HepG2 (cell line): ENCODE measurements around the gene PMS1. TPM values are rescaled to one million over a fixed set of nuclear protein-coding genes. Genes with fewer than 3 reads are reported as not detected.
A peak's percentile ranks its signal among the peaks of the same experiment; 100 is the strongest.

ENCODE experiments used
- CCAR2 ChIP-seq: fragments of 200-400 bp; formaldehyde crosslinking; optimal IDR thresholded peaks from 2 replicates; pipeline ENCODE3; 2018; ENCODE audit warnings: low read depth, mild to moderate bottlenecking, low read length, moderate library complexity
- MLLT10 ChIP-seq: sonication (generic); formaldehyde crosslinking; IDR thresholded peaks from 2 replicates; pipeline ENCODE4 v1.4.0; 2020; ENCODE audit warnings: missing genetic modification reagents
- NFYB ChIP-seq: sonication (generic); formaldehyde crosslinking; IDR thresholded peaks from 2 replicates; pipeline ENCODE4 v1.4.0; 2020; ENCODE audit warnings: missing genetic modification reagents
- RAD21 ChIP-seq: fragments of 450-650 bp; formaldehyde crosslinking; IDR thresholded peaks from 2 replicates; pipeline ENCODE4 v1.5.0; 2020; ENCODE audit warnings: mild to moderate bottlenecking
- REL ChIP-seq: sonication (generic); formaldehyde crosslinking; conservative IDR thresholded peaks from 2 replicates; pipeline ENCODE4 v1.8.0; 2022; ENCODE audit warnings: mild to moderate bottlenecking, missing genetic modification reagents, moderate library complexity
- SKI ChIP-seq: fragments of 450-650 bp; IDR thresholded peaks from one replicate; pipeline ENCODE4 v1.6.1; 2018; ENCODE audit warnings: mild to moderate bottlenecking; ENCODE audit not compliant: partially characterized antibody
- TMF1 ChIP-seq: sonication (generic); formaldehyde crosslinking; IDR thresholded peaks from 2 replicates; pipeline ENCODE4 v1.8.1; 2022; ENCODE audit warnings: low read depth, missing genetic modification reagents
- ZFP82 ChIP-seq: sonication (generic); formaldehyde crosslinking; IDR thresholded peaks from 2 replicates; pipeline ENCODE4 v1.5.1; 2020; ENCODE audit warnings: mild to moderate bottlenecking, missing genetic modification reagents, borderline replicate concordance
- ZNF263 ChIP-seq: sonication (generic); formaldehyde crosslinking; IDR thresholded peaks from 2 replicates; pipeline ENCODE4 v1.4.0; 2020; ENCODE audit warnings: missing genetic modification reagents
- ZNF510 ChIP-seq: sonication (generic); formaldehyde crosslinking; IDR thresholded peaks from 2 replicates; pipeline ENCODE4 v1.4.0; 2020; ENCODE audit warnings: low read depth, mild to moderate bottlenecking, missing genetic modification reagents
- polyA plus RNA-seq, 8 experiments: library from polyadenylated mRNA; depleted of rRNA in 3 of 8; stranded (reverse) in 7 of 8; unstranded in 1 of 8; fragments of >200 nt; fragmentation: Illumina TruSeq in 4 of 8; extraction: Trizol in 4 of 8; gene quantifications; 2 replicates each; pipeline versions ENCODE4 v1.2.1 to v1.2.3, GENCODE V29; 2011 to 2016; ENCODE audit warnings: low read depth in 4 of 8, missing spikeins in 1 of 8, mixed read lengths in 1 of 8; ENCODE audit not compliant: insufficient read depth in 1 of 8
- total RNA-seq, 5 experiments: library from RNA; depleted of rRNA; stranded (reverse); fragments of >200 nt; fragmentation: Illumina TruSeq; extraction: Trizol; gene quantifications; 2 replicates each; pipeline ENCODE4 v1.2.3, GENCODE V29; 2016; ENCODE audit warnings: low read depth in 1 of 5
- TF ChIP-seq, protein P1 (sequence below): sonication (generic); formaldehyde crosslinking; IDR thresholded peaks from 2 replicates; pipeline ENCODE4 v1.4.0; 2020; ENCODE audit warnings: missing genetic modification reagents, borderline replicate concordance
- TF ChIP-seq, protein P2 (sequence below): sonication (generic); formaldehyde crosslinking; IDR thresholded peaks from 2 replicates; pipeline ENCODE4 v1.4.0; 2020; ENCODE audit warnings: missing genetic modification reagents
- TF ChIP-seq, protein P3 (sequence below): sonication (generic); formaldehyde crosslinking; IDR thresholded peaks from 2 replicates; pipeline ENCODE4 v1.8.0; 2022; ENCODE audit warnings: mild to moderate bottlenecking, missing genetic modification reagents, borderline replicate concordance
- TF ChIP-seq, protein P4 (sequence below), 2 experiments: sonication (generic) in 1 of 2; formaldehyde crosslinking in 1 of 2; IDR thresholded peaks; 2 replicates each; pipeline versions ENCODE4 v1.5.1 to v1.6.1; 2011 to 2020; ENCODE audit warnings: borderline replicate concordance in 1 of 2, low read depth in 1 of 2, low read length in 1 of 2, mild to moderate bottlenecking in 1 of 2, missing genetic modification reagents in 1 of 2, moderate library complexity in 1 of 2
- TF ChIP-seq, protein P5 (sequence below): sonication (generic); formaldehyde crosslinking; IDR thresholded peaks from 2 replicates; pipeline ENCODE4 v1.4.0; 2020; ENCODE audit warnings: missing genetic modification reagents
- TF ChIP-seq, protein P6 (sequence below): sonication (generic); formaldehyde crosslinking; IDR thresholded peaks from 2 replicates; pipeline ENCODE4 v1.5.0; 2020; ENCODE audit warnings: missing genetic modification reagents
- TF ChIP-seq, protein P7 (sequence below): sonication (generic); formaldehyde crosslinking; IDR thresholded peaks from 2 replicates; pipeline ENCODE4 v1.4.0; 2020; ENCODE audit warnings: low read depth, mild to moderate bottlenecking, missing genetic modification reagents
- TF ChIP-seq, protein P8 (sequence below): sonication (generic); formaldehyde crosslinking; IDR thresholded peaks from 2 replicates; pipeline ENCODE4 v1.8.1; 2022; ENCODE audit warnings: mild to moderate bottlenecking, missing genetic modification reagents

The PMS1 gene
- total and polyA plus RNA-seq, 2 of the 13 experiments (the other 11 are each of a cell fraction or from before 2014, with no cell fraction given) = 14.6 to 39.9 TPM

DNA sequence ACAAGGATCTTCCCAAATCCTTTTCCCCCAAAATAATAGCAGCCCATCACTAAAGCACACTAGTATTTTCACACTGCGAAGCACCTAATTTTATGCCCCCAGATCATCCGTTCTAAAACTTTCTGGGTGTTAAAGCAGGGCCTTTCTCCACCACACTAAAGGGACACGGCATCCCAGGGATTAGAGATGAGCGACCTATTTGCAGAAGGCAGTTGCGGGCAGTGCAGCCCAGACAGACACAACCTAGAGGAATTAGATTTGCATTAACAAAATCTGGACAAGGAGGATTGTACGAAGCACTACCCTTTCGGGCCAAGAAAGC is 22.1 kb upstream of the PMS1 start (continued):
- TF ChIP-seq, protein P1, sequence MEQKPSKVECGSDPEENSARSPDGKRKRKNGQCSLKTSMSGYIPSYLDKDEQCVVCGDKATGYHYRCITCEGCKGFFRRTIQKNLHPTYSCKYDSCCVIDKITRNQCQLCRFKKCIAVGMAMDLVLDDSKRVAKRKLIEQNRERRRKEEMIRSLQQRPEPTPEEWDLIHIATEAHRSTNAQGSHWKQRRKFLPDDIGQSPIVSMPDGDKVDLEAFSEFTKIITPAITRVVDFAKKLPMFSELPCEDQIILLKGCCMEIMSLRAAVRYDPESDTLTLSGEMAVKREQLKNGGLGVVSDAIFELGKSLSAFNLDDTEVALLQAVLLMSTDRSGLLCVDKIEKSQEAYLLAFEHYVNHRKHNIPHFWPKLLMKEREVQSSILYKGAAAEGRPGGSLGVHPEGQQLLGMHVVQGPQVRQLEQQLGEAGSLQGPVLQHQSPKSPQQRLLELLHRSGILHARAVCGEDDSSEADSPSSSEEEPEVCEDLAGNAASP (CRISPR knock-in tag) = no peak
- TF ChIP-seq, protein P2, sequence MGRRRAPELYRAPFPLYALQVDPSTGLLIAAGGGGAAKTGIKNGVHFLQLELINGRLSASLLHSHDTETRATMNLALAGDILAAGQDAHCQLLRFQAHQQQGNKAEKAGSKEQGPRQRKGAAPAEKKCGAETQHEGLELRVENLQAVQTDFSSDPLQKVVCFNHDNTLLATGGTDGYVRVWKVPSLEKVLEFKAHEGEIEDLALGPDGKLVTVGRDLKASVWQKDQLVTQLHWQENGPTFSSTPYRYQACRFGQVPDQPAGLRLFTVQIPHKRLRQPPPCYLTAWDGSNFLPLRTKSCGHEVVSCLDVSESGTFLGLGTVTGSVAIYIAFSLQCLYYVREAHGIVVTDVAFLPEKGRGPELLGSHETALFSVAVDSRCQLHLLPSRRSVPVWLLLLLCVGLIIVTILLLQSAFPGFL (CRISPR knock-in tag) = no peak
- TF ChIP-seq, protein P3, sequence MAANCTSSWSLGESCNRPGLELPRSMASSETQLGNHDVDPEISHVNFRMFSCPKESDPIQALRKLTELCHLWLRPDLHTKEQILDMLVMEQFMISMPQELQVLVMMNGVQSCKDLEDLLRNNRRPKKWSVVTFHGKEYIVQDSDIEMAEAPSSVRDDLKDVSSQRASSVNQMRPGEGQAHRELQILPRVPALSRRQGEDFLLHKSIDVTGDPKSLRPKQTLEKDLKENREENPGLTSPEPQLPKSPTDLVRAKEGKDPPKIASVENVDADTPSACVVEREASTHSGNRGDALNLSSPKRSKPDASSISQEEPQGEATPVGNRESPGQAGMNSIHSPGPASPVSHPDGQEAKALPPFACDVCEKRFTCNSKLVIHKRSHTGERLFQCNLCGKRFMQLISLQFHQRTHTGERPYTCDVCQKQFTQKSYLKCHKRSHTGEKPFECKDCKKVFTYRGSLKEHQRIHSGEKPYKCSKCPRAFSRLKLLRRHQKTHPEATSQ (CRISPR knock-in tag) = peak; percentile 79; the same call in 1 of the 2 replicates
- TF ChIP-seq, protein P4, sequence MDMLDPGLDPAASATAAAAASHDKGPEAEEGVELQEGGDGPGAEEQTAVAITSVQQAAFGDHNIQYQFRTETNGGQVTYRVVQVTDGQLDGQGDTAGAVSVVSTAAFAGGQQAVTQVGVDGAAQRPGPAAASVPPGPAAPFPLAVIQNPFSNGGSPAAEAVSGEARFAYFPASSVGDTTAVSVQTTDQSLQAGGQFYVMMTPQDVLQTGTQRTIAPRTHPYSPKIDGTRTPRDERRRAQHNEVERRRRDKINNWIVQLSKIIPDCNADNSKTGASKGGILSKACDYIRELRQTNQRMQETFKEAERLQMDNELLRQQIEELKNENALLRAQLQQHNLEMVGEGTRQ (IDR thresholded peaks at IDR 0.05; ENCODE audit: low read depth, low read length) = peak; percentile 87; the same call in 1 of the 2 replicates
- TF ChIP-seq, protein P4 (CRISPR knock-in tag; IDR thresholded peaks at IDR 0.05; ENCODE audit: borderline replicate concordance) = no peak
- TF ChIP-seq, protein P5, sequence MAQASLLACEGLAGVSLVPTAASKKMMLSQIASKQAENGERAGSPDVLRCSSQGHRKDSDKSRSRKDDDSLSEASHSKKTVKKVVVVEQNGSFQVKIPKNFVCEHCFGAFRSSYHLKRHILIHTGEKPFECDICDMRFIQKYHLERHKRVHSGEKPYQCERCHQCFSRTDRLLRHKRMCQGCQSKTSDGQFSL (CRISPR knock-in tag) = no peak
- no peak for TF ChIP-seq ZNF510 (CRISPR knock-in tag)
- TF ChIP-seq TMF1 (CRISPR knock-in tag) = peak; percentile 47; the same call in 1 of the 2 replicates
- TF ChIP-seq, protein P6, sequence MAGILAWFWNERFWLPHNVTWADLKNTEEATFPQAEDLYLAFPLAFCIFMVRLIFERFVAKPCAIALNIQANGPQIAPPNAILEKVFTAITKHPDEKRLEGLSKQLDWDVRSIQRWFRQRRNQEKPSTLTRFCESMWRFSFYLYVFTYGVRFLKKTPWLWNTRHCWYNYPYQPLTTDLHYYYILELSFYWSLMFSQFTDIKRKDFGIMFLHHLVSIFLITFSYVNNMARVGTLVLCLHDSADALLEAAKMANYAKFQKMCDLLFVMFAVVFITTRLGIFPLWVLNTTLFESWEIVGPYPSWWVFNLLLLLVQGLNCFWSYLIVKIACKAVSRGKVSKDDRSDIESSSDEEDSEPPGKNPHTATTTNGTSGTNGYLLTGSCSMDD (CRISPR knock-in tag) = no peak
- no peak for TF ChIP-seq SKI
- TF ChIP-seq REL = no peak
- no peak for TF ChIP-seq RAD21 (CRISPR knock-in tag)
- TF ChIP-seq CCAR2 = no peak
- TF ChIP-seq, protein P7, sequence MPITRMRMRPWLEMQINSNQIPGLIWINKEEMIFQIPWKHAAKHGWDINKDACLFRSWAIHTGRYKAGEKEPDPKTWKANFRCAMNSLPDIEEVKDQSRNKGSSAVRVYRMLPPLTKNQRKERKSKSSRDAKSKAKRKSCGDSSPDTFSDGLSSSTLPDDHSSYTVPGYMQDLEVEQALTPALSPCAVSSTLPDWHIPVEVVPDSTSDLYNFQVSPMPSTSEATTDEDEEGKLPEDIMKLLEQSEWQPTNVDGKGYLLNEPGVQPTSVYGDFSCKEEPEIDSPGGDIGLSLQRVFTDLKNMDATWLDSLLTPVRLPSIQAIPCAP (CRISPR knock-in tag) = no peak
- TF ChIP-seq, protein P8, sequence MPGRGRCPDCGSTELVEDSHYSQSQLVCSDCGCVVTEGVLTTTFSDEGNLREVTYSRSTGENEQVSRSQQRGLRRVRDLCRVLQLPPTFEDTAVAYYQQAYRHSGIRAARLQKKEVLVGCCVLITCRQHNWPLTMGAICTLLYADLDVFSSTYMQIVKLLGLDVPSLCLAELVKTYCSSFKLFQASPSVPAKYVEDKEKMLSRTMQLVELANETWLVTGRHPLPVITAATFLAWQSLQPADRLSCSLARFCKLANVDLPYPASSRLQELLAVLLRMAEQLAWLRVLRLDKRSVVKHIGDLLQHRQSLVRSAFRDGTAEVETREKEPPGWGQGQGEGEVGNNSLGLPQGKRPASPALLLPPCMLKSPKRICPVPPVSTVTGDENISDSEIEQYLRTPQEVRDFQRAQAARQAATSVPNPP (CRISPR knock-in tag) = no peak
- TF ChIP-seq NFYB (CRISPR knock-in tag) = no peak
- TF ChIP-seq ZNF263 = no peak
- TF ChIP-seq ZFP82 (CRISPR knock-in tag) = no peak
- no peak for TF ChIP-seq MLLT10 (CRISPR knock-in tag)
